GM21526 (cell line): ENCODE data around the gene PSAT1.

ENCODE experiments used
- ATAC-seq: cut with Tn5 transposase; IDR thresholded peaks from one replicate; pipeline ENCODE4 v1.9.1; 2021; ENCODE audit warnings: moderate library complexity; ENCODE audit not compliant: unreplicated experiment, low FRiP score

The PSAT1 gene

DNA sequence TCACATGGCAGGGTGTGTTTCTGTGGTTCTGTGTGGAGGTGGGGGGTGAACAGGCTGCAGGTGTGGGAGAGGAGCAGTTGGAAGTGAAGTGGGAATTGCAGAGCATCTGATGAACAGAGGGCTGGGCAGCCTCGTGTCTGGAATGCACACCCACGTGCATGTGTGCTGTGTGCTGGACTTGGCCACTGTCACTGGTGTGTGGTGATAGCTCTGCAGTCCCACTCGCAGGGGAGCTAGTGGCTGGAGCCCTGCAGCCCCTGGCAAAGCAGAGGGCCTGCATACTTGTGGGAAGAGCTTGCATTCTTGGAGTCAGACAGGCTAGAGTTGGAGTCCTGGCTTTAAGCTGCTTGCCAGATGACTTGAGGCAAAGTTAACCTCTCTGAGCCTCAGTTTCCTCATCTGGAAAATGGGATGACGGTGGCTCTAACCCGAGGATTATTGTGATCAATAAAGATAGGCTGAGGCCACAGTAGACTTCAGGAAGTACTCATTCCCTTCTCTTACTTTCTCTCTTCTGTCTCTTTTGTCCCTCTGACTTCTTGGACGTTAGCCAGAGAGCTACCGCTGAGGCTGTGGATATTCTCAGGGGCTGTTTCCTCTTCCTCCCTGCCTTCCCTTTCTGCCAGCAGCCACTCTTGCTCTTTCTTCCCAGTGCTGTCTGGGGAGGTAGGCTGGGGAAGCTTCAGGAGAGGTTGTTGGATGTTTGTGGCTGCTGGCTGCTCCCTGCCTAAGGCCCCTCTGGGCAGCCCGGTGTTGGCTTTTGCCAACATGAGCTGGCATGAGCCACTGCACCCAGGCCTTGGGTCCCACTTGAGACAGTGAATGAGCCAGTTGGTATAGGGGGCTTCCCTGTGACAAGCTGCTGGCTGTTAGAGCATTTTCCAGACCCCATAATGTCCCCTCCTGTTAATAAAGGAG lies 18.3 kb downstream of the PSAT1 start:
- ATAC-seq: no peak

- ATAC-seq: no peak
Measured at GRCh38 chr9:78316166-78316892, 19.4 kb downstream of the PSAT1 start.

DNA sequence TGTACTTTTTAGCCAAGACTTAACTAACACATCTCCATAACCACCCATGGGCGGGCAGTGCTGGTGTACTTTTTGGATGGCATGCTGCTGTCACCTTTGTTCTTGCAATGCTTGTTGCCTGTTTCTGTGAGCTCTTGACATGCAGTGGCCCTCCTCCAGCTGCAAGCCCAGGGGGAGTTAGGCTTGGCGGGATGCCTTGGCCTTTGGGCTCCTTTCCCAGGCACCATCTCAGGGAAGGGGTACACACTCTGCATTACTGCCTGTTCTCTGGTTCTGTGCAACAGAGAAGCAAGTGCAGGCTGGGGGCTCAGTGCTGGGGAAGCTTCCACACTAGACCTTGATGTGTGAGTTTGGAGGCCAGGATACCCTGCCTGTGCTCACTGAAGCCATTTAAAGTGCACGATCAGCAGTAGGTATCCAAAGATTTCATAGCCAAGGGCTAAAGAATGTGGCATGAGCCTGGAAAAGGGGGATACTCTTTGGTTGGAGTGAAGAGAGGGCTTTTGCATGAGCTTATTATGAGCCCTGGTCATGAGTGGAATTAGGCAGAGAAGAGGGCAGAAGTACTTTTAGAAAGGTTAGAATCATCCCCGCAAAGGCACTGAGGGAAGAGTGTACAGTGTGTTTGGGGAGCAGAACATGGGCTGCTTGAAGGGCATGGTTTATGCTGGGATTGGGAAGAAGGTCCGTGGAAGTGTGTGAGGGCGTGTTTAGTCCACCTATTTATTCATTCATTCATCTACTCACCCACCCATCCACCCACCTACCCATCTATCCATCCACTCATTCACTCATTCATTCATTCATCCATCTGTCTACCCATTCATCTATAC lies 22.5 kb downstream of the PSAT1 start:
- no peak for ATAC-seq

GRCh38 chr9:78320030-78320693 lies 23.2 kb downstream of the PSAT1 start:
- ATAC-seq: no peak

DNA sequence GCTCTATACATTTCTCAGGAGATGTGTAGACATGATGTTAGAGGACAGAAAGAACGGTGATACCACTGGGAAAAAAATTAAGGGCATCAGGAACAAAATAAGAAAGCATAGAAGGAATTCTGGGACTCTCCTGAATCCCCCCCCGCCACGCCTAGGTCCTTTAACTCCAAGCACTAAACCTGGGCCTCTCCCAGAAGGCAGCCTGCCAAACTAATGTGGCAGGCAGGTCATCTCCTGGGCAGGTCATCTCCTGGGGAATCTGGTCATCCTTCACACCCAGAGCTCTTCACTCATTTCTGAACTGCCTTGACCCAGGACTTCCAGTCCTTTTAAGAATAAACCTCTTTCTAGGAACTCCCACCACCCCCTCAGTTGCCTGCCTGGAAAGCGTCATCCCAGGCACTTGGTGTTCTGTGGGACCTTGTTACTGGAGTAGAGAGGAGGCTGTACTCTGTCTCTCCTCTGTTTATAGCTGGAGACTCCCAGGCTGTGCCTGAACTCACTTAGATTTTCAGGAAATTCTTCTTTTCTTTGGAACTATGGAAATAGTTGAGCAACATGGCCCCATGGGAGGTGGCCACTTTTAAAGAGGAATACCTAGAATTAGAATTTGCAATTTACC lies 24.1 kb downstream of the PSAT1 start:
- no peak for ATAC-seq

GRCh38 chr9:78321505-78321904 lies 24.6 kb downstream of the PSAT1 start:
- ATAC-seq: no peak

DNA sequence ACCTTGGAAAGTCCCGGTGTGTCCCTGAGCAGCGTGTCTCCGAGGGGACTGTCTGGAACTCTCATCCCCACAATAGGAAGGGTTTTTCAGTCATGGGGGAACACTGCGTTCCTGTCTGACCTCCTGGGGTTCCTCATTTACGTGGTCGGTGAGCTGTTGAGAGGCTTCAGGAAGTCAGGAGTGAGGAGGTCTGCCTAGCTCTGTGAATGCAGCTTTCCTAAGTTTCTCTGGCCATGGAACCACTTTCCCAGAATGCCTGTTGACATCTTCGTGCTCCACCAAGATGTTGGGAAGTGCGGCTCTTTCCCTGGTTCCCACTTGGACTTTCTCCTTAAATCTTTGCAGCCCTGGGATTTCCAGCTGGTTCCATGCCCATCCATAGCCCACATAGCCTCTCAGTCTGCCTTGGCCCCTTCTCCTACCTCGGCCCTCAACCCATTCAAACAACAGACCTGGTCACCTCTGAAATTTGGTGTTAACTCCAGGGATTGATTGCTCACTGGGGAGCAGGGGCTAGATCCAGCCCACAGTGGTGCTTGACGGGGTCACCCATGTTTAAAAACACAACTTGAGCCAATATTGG lies 27.2 kb downstream of the PSAT1 start:
- ATAC-seq: no peak

- no peak for ATAC-seq
Measured at GRCh38 chr9:78324682-78325081, 27.8 kb downstream of the PSAT1 start.

- no peak for ATAC-seq
Measured at GRCh38 chr9:78325343-78325742, 28.4 kb downstream of the PSAT1 start.

- no peak for ATAC-seq
Measured at GRCh38 chr9:78325846-78326360, 29.0 kb downstream of the PSAT1 start.

DNA sequence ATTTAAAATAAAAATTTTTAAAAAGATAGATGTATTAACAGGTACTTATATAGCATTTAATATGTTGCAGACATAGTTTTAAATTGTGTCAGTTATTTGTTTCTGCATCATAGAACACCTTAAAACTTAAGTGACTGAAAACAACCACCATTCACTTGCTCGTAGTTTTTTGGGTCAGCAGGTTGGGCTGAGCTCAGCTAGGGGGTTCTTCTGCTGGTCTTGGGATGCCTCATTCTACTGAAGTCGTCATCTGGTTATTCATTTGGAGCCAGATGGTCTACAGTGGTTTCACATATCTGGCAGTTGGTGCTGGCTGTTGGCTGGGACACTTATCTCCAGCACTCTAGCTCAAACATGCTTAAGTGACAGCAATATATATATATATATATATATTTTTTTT lies 29.6 kb downstream of the PSAT1 start:
- no peak for ATAC-seq

DNA sequence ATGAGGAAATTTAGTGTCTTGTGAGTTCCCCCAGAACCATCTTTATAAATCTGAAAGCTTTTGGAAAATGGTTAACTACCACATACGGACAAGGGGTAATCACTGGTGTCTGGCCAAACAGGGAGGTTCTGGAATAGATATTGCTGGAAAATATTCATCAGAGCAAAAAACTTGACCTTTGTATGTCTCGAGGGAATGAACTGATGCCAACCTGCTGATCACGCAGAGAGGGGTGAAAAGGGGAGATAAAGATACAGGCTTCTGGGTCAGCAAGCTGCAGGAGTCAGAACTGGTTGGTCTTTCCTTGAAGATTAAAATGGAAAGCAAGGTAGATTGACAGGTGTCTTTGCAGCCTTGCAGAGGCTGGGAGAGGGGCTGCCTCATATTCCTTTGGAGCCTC lies 35.5 kb downstream of the PSAT1 start:
- no peak for ATAC-seq

- no peak for ATAC-seq
Measured at GRCh38 chr9:78348848-78349247, 51.9 kb downstream of the PSAT1 start.

- ATAC-seq: peak; percentile 74
Measured at GRCh38 chr9:78351816-78352215, 54.9 kb downstream of the PSAT1 start.

DNA sequence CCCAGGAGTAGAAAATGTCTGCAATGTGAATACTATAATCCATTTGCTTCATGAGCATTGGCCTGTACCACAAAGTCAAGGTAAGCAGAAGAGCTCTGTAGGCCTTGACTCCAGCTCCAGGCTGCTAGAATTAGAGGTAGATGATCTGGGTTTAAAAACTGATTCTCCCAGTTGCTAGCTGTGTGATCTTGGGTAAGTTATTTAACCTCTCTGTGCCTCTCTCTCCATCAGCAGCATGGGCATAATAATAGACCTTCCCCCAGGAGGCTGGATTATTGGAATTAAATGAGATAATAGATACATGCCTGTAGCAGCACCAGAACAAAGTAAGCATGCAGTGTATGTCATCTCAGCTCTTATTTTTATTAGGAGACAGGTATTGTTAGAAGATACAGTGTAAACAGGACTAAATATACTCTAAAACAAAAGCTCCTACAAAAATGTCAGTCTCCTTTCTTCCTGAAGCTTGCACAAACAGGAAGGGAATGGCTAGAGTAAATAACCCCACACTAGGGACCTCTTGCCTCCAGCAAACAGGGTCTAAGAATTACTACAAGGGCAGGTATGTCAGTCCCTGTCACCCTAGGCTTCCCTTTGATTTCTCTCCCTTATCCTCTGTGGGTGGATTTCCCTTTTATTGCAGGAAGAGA lies 57.5 kb downstream of the PSAT1 start:
- no peak for ATAC-seq

DNA sequence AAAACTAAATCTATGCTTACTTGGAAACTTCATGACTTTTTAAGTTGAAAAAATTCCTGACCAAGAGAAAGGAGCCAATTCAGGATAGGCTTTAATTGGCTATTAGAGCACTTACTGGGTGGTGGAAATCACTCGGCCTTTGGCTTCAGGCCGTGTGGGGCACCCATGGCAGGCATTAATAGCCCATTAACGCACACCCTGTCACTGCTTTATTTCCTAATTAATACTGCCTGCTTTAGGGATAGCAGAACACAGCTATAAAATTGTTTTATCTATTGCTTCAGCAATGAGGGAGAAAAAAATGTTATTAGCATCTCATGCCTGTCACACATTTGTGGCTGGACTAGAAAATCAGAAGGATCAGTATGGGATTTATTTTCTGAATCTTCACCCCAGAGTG lies 58.1 kb downstream of the PSAT1 start:
- no peak for ATAC-seq

- ATAC-seq: no peak
Measured at GRCh38 chr9:78356634-78357033, 59.7 kb downstream of the PSAT1 start.

DNA sequence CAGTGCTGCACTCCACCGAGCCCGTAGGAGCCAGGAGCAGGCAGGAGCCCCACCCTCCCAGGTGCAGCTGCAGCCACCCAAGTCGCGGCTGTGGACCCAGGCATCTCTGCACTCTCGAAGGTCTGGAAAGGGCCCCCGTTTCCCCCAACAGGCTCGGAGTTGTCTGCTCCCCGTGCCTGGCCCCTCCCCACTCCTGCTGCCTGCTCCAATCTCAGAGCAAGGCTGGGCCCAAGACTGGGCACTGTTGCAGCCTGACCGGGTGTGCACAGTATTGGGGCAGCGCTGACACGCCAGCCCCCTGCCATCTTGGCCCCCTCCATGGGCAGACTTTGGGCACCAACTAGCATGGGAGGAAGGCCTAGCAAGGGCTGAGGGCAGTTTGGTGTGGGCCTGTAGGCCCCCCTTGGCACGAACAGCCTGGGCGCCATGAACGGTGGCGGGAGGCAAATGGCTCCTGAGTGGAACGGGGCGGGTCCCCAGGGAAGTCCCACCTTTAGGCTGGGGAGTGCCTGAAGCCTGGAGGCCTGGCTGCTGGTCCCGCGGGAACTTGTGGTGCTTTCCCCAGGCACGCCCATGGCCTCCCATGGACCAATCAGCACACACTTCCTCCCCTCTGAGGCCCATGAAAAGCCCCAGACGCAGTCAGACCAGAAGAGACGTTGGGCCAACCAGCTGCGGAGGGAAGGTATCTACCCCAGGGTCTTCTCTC lies 60.4 kb downstream of the PSAT1 start:
- ATAC-seq: no peak
